Activated CD8-positive, alpha-beta memory T cell treated with anti-CD3 and anti-CD28 coated beads for 1 hour (primary cell): ENCODE results near the gene MLNR.

Experiments used
- DNase-seq, 2 donors: peaks; one replicate each; pipeline ENCODE4 v3.0.0-alpha.2; 2020; ENCODE audit warnings: low read depth in 1 of 2; ENCODE audit errors: extremely low read depth in 1 of 2

MLNR gene

DNA sequence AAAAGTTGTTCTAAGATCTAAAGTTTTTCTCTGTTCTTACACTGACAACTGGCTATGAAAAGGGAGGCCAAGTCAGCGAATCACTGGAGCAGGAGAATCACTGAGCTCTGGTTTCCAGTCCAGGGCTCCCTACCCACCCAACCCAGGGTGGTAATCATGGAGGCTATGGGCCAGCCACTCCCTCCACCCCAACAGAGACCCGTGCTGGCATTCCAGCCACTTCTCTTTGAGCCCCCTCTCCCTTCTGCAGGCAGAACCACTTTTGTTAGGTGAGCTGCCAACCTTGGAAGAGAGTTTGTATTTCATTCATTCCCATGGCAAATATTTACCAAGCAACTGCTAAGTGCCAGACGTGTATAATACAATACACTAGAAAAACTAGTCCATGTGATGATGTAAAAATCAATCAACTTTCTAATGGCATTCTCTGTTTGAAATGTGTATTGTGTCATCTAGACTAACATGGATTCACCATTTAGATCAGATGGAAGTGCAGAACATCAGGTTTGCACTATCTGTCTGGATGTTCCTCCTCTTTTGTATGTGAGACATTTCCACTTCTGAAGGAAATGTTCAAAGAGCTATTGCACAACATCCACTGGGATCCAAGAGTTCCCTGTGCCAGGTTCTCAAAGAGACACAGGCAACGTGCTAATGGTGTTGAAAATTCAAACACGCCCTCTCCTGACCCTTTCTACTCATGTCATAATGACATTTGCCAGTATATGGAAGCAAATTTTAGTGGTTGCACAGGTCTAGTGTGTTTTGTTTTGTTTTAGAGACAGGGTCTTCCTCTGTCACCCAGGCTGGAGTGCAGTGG lies 5.3 kb downstream of the MLNR start:
- DNase-seq: no peak

DNA sequence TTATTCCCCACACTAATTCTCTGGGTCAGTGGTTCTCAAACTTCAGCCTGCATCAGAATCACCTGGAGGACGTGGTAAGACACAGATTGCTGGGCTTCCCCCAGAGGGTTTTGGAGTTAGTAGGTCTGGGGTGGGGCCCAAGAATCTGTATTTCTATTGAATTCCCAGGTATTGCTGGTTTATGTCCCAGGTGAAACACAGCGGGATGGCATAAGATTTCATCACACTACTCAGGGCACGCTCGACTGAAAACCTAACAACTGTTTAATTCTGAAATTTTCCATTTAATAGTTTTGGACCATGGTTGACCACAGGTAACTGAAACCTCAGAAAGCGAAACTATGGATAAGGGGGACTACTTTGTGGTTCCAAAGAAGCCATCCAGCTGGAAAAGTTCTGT lies 6.5 kb downstream of the MLNR start:
- DNase-seq: no peak

DNA sequence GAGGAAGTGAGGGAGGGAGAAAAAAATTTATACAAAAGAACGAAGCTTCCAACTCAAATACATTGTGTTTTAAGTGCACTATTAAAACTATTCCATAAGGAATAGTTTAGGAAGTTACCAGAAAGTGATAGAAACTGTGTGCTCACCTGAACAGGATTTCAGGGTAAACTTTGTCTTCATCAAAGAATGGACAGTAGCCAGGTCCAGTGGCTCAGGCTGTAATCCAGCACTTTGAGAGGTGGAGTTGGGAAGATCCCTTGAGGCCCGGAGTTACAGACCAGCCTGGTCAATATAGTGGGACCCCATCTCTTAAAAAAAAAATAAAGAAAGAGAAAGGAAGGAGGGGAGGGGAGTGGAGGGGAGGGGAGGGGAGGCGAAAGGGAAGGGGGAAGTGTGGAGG lies 14.6 kb downstream of the MLNR start:
- DNase-seq: no peak

DNA sequence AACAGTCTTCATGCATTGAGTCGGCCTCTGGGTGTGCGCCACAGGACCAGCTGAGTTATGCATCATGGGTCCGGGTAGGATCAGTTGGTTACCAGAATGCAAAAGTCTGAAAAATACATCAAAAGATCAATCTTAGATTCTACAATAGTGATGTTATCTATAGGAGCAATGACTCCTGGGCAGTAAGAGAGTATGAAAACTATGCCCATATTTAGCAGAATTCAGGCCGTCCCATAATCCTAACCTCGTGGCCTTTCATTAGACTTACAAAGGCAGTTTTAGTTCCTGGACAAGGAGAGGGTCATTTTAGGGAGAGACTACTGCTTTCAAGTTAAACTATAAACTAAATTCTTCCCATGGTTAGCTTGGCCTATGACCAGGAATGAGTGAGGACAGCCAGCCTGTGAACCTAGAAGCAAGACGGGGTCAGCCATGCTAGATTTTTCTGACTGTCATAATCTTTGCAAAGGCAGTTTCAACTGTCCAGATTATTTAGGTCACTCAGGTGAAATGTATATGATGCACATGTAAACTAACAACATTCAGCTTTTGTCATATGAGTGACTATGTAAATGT lies 15.8 kb downstream of the MLNR start:
- DNase-seq: no peak

DNA sequence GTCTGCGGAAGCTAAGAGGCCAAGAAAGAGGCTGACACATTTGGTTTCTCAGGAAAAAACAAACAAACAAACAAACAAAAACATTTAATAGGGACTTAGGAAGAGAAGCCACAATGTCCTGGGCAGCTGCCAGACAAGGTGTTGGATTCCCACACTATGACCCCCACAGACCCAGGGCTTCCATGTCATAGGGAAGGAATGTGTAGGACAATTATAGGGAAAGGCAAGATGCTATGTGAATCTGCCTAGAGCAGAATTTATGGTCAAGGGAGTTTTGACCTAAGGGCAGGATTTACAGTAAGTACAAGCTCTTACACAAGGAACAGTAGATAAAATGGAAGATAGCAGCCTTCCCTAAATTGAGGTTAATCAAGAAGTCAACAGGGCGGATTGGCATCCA lies 18.5 kb downstream of the MLNR start:
- no peak for DNase-seq

DNA sequence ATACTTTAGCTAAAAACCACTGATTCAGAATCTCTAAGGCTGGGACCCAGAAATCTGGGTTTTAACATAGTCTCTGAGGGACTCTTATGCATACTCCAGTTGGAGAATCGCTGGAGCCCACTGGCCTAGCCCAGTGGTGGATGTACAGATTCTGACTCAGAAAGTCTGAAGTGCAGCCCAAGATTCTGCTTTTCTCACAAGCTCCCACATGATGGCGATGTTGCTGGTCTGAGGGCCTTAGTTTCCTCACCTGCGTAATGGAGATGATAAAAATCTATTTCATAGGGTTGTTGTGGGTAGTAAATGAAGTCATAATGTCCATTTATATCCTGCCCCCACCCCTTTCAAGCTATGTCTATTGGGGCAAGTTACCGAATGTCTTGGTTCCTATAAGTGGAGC lies 19.9 kb downstream of the MLNR start:
- DNase-seq: peak in 1 of 2 donors; percentile 11

DNA sequence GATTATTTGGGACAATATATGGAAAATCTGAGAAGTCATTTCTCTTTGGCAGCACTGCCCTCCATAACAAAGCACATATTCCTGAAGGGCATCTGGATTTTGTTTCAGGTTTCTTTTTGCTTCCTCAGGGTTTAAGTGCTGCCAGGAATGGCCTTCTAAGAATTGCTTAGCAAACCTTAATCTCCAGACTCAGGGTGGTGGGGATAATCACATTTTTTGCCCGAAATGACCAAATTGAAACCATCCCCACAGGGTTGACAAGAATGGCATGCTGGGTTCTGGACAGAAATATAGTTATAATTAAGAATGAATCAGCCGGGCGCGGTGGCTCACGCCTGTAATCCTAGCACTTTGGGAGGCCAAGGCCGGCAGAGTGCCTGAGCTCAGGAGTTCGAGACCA lies 21.2 kb downstream of the MLNR start:
- no peak for DNase-seq

DNA sequence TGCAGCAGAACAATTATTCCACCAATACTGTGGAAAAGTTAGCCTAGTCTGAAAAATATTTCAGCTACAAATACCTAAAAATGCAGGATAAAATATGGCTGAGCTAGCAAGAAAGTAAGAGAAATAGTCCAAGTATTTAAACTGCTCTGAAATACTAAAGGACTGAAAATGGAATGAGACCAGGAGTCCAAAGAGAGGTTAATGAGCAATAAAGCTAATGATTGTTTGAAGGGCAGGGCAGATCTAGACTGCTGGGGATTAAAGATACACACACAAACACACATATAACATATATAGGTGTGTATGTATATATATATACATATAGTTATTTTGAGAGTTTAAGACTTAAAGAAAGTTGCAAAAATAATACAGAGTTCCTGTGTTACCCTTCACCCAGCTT lies 25.0 kb downstream of the MLNR start:
- DNase-seq: no peak

DNA sequence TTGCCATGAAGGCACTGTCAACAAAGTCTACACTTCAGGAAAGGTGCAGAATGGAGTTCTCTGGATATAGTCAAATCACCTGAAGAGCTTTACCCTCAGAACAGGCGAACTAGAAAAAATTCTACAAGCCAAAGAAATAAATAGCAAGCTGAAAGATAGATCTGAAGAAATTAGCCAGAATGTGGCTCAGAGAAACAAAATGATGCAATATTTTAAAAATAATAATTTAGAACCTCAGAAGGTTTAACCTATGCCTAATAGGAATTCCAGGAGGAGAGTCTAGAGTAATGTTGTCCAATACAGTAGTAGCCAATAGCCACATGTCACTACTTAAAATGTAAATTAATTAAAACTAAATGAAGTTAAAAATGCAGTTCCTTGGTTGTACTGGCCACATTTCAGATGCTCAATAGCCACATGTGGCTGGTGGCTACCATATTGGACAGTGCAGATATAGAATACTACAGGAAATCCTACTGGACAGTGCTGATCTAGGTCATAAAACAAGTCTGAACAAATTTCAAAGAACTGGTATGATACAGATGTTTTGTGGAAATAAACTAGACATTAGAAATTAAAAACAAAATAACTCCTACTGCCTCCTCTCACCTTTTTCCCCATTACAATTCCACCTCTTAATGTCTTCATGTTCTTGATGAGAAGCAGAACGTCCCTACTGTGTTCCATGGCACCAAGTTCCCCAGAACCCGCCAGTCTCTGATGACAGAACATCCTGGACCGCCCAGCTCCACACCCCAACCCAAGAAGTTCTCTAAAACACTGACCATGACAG lies 26.9 kb downstream of the MLNR start:
- DNase-seq: no peak

DNA sequence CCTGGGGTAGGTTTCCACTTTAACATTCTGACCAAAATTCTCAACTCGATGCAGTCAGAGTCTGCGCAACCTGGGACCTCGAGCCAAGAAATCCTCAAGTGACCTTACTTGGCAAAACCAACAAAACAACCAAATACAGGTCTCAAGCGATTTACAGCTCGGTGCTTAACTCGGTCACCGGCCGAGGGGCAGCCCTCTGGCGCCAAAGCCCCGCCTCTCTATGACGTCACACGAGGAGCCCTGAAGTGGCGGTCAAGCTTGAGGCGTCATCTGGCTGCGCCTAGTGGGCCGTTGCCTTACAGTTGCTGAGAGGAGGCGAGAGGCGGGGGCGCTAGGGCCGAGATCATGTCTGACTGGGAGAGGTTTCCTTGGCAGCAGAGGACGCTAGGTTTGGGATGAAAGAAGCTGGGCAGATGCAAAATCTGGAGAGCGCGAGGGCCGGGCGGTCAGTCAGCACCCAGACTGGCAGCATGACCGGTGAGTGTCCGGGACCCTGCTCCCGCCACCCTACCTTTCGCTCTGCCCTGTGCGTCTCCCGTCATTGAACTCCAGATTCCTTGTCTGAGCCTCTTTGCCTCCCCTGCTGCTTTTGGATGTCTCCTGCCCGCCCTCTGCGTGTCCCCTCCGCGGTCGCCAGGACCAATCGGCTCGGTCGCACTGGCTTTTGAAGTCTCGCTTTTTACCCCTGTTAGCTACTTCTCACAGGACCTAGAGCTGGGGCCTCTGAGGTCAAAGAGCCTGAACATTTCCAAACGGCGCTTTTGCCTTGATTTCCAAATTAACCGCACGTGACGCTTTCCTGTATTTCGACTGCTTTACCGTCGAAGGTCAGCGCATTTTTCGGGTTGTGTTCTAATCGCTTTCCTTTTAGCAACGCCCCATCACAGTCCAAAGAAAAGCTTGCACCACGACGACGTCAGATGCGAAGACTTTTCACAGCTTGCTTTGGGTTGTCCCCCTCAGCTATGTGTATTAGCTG lies 27.8 kb downstream of the MLNR start, which contains the start of gene CDADC1:
TSS of gene CDADC1 (plus strand) at position 283 of the 979 bp plus-strand sequence. CDS start at position 396, 113 bp downstream.
- peak; percentile 62 to 84 for DNase-seq

DNA sequence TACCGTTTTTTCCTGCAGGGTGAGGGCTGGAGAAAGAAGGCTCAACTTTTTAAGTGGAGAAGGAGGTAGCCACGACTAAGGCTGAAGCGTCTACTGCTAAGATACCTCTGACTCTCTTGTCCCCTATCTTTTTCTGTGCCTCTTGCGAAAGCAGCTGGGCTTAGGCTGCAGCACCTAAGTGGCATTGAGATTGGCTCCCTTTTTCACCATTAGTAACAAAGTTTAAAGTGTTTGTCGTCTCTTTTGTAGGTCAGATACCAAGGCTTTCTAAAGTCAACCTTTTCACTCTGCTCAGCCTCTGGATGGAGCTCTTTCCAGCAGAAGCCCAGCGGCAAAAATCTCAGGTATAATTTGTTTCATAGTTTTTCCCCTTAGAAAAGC lies 28.5 kb downstream of the MLNR start:
- no peak for DNase-seq

DNA sequence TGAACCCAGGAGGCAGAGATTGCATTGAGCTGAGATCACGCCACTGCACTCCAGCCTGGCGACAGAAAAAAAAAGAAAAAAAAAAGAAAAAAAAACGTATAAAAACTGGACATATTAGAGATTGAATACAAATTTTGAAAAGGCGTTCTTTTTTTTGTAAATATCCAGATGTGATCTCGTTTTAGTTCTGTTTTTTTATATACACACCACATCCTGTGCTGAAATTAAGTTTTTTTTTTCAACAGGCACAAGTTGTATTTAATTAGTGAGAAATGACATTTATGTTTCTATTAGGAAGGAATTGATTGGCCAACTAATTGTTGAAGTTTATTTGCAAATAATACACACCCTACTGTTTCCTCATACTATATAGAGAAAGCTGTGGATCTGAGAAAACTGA lies 31.2 kb downstream of the MLNR start:
- no peak for DNase-seq

DNA sequence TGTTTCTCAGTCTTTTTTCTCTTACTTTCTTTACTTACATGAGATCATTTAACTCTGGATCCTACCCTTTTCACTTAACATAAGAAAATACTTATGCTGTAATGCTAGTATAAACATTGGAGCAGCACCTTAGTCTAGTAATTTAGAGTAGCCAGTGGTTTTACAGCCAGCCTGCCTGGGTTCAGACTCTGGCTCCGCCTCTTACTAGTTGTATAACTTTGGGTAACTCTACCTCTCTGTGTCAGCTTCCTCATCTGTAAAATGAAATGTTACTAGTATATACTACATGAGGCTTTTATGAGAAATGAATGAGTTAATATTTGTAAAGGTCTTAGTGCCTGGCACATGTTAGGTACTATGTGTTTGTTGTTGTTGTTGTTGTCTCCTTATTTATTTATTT lies 33.2 kb downstream of the MLNR start:
- no peak for DNase-seq

DNA sequence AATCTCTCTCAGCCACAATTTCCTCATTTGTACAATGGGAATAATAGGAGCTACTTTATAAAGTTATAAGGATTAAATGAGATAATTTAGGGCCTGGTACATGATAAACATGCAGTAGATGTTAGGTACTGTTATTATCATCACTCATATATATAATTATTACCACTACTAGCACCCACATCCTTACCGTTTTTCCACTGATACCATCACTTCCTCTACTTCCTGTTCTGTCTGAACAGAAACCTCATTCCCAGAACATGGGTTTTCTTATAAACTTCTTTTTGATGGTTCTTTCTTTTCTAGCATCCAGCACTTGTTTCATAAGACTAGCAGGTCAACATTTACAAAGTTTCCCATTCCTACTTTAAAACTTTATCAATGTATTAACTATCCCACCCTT lies 33.9 kb downstream of the MLNR start:
- no peak for DNase-seq

DNA sequence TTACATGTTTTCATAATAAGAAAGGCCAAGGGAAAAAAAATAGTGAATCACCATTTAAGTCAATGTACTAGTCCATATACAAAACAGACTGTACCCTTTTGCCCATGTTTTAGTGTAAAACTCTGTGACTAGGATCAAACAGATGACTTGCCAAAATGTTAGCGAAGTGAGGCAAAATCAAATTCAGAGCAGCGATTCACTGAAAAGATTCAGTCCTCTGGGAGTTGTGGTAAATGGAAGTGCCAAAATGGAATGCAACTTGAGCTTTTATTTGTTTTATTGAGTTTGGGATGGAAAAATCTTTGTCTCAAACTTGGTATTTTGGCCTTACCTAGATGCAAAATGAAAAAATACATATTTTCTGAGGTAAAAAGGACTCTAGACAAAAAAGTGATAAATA lies 36.7 kb downstream of the MLNR start:
- DNase-seq: no peak

DNA sequence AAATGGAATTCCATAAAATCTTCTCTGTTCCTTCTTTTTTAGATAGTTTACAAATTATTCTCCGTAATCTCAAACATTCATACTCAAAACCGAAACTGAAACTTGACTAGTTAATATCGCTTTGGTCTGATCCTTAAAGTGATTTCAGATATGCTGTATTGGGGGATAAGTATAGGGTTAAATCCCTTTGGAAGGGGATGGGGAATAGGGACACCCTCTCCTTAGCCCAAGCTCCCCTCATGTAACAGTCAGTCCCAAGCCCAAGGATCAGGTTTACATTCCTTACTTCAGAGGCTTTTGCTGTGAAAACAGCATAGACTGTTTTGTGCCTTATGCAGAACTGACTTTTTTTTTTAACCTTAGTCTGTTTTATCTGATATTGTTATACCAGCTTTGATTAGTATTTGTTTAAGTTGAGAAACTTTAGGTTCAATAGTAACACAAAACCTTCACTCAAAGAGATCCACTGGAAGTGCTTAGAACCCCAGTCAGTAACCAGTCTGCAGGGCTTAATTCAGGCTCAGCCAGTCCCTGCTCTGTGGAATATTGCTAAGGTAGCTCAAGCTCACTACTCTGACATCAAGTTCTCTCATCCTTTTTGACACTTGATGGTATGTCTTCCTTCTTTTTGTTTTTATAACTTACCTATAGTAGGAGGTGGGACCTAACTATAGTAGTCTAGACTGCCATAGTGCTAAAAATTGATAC lies 38.1 kb downstream of the MLNR start:
- DNase-seq: no peak

DNA sequence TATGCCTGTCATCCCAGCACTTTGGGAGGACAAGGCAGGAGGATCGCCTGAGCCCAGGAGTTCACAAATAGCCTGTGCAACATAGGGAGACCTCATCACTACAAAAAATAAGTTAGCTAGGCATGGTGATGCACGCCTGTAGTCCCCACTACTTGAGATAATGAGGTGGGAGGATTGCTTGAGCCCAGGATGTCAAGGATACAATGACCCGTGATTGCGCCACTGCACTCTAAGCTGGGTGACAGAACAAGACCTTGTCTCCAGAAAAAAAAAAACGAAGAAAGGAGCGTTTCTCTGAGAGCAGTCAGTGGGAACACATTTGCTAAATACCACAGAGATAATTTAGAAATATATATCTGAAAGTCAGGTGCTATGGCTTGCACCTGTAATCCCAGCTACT lies 39.4 kb downstream of the MLNR start:
- no peak for DNase-seq

DNA sequence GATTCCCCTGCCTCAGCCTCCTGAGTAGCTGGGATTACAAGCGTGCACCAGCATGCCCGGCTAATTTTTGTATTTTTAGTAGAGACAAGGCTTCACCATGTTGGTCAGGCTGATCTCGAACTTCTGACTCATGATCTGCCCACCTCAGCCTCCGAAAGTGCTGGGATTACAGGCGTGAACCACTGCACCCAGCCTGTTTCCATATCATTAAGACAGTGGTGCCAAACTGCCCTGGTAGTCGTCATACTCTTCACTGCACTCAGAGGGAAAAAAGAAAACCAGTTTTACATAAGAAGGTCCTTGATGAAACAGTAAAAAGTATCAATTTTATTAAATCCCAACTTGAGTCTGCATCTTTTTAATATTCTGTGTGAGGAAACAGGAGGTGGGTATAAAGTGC lies 42.5 kb downstream of the MLNR start:
- no peak for DNase-seq

DNA sequence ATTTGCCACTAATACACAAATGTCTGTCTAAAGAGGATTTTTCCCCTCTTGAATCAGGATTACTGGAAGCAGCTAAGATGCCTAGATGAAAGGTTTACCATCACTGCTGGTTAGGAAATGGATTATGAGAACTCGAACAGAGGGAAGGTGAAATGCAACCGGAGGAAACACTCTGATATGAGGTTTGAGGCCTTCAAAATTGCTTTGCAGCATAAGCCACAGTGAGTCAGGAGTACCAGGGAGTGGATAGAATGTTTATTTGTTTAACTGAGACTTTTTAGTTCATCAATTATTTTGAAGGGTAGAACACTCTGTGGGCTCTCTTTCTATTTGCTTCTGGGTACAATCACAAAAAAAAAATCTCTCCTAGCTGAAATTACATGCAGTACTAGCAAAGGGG lies 45.7 kb downstream of the MLNR start:
- no peak for DNase-seq

DNA sequence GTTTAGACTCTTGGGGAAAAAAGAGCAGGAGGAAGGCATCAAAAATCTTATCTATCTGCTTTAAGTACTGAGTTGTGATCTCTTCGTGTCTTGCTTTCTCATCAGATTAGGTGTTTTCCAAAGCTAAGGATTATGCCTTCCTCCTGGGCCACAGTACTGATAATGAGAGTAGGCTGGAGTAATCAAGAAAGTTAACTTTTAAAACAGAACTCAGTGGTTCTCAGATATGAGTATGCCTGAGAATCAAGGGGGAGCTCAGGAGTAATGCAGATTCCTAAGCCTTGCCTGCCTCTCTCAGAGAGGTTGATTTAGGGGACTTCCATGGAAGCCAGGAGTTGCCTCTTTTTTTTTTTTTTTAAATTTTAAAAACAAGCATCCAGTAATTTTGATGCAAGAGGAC lies 51.1 kb downstream of the MLNR start:
- no peak for DNase-seq
